Activated gamma-delta T cell (primary cell): Measurements from ENCODE around the gene EN2.

Experiments
- DNase-seq: peaks from one replicate; lab custom pipeline; 2025; lab: John Stamatoyannopoulos, UW

The EN2 gene

DNA sequence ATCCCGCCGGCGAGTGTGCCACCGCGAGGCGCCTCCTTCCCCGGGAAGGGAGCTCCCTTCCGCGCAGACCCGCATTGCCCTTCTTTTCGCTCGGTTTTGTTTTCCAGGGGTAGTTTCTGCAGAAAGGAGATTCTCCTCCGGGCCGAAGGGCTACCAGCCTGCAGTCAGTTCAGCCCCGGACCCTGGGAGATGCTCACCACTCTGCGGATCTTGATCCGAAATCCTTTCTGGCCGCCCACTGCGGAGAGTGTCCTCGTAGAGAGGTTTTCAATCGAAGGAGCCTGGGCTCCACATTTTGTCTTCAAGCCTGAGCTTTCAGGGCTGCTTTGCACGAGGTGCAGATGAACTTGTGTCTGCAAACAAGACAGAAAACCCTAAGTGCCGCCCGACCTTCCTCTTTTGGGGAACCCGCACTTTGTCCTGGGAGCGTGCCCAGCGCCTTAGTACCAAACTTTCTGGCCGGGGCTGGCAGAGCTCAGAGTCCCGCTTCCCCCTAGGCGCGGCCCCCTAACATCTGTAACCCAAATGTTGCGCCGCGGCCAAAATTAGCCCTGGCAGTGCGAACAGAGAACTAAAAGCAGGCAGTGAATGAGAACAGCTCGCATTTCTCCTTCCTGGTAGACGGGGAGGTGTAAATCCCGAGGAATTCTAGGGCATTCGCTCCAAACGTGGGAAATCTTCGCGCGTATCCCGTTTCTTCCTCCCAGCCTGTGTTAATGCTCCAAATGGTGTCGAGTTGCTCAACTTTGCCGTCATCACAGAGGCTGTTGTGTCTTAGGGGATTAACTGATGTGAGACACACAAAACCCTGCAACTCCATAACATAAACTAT is 6.7 kb upstream of the EN2 start:
- DNase-seq = no peak

DNA sequence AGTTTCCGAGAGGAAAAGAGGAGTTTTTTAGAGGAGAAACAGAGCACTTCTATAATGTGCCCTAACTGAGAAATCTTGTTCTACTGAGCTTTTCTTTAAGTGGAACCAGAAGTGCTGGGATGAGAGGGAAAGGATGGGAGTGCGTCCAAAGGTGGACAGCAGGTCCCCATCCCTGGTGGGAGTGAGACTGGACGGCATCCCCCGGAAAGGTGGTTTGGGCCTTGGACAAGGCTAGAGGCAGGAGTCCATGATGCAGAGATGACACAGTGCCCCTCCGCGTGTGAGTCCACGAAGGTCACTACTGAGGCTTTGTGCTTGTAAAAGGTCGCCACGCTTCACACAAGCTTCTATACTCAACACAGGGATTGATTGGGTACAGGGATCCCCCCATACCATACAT is 6.1 kb upstream of the EN2 start:
- no peak for DNase-seq

DNA sequence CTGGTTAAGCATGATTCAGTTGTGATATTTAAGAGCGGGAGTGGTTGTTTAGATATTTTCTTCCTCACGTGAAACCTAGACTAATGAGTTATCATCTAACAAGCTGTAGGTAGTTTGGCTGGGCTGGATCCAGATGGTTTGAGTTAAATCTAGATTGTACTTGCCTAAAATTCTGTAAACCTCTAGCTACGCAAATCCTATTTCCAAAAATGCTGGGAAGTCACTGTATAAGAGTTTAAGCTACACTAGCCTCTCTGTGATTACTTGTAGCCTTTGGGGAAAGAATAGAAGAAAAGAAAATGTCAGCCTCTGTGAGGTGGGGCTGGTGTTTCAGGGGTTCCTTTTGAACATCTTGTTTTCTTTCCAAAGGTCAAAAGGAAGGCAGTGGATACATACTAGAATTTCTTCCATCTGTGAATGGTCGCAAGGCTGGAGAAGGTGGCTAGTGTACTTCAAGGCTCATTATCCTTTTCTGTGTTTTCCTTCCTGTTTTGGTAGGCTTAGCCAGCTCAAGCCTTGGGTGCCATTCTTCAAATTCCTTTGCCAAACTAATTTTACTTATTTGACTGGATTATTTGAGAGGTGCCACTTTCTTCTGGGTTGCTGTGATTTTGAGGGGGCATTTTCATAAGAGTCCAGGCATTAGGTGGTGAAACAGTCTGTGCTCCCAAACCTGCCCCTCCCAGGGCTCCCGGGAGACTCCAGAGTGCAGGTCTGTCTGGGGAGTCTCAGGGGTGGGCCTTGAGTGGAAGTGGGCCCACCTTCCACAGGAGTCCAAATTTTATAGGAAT is 5.2 kb upstream of the EN2 start:
- no peak for DNase-seq

DNA sequence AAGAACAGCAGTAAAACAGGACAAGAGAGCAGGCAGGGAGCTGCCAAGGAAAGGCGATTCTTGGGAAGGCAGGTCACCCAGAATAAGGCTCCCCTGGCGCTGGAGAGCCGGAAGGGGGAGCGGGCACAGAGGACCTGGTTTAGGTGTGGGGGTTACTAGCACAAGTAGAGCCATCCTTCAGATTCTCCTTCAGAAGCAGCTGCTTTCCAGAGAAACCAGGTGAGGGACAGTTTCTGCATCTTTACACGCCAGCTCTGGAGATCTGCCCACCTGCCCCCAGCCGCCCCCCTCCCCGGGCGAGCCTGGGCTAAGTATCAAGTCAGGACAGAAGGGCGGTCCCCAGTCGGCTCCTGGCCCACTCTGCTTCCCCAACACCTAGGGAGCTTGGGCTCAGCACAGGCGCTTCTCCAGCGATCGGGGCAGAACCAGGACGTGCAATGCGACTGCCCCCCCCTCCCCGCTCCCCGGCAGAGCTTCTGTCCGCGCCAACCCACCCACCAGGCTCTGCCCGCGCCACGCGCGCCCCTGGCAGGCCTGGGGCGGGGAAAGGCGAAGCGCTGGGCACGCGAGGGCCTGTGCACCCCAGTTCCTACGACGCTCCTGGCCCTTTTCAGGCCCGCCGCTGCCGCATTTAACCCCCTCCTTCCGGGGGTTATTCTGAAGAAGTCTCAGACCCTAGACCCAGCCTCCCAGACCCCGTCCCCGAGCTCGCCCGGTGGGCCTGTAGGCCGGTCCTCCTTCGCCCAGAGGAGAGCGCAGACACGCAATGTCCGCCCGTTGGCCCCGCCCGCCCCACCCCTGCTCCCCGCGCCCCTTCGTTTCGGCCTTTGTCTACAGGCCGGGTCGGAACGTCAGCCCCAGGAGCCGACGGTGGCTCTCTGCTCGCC is 4.4 kb upstream of the EN2 start:
- DNase-seq = no peak

DNA sequence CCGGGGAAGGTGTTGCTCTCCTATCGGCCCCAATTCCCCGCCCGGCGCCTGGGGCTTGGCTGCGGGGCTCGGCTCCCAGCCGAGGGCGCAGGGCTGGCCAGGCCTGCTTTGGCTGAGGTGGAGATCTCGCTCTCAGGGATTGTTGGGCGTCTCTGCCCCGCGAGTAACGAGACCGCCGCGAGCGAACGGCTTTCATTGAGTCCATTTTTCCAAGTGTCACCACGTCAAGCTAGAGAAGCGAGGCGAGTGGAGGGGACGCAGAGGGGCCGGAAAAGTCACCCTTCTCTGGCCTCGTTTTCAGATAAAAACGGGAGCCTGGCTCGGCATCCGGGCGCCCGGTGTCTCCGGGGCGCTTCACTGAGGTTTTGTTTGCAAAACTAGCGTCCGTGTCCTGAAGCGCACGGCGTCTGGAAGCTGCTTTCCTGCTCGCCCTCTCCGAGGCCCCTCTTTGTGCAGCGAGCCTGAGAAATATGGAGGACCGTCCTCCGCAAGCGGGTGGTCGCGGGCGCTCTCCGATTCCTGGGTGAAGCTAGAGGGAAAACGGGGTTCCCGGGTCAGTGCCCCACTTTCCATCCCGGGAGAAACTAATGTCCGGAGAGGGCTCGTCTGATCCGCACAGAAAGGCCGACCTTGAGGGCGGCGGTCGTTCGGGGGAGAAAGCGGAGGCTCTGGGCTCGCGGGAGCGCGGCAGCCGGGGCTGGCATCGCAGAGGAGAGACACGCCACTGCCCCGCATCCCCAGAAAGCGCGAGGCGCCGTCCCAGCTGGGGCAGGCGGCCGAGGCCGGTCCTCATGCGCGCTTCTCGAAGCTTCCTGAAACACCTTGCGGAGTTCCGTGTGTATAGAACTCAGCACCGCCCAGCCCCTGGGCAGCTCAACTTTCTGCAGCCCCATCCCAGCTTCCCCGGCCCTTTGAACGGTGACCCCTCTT is 3.5 kb upstream of the EN2 start:
- DNase-seq = no peak

DNA sequence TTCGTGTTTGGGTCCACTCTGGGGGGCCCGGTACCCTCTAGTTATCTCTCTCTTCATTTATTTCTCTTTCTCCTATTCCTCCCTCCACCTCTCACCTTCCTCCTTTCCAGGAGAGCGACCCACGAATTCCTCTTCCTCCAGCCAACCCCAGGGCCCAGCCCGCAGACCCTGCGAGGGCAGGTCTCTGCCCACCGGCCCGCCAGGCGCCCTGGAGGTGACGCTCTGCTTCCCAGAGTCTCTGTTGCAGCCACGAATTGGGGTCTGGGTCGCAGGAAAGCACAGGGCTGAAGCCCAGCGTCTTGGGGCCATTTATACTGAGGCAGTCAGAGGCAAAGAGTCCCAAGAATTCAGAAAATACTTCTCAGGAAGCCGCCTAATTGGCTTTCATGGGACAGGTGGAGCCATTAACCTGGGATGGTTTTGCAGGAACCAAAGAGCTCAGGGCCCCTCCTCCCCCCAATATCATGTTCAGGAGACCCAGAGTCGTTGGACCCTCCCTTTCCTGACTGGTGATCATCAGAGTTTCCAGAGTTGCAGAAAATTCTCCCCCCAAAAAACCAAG is 2.7 kb upstream of the EN2 start:
- DNase-seq = no peak

DNA sequence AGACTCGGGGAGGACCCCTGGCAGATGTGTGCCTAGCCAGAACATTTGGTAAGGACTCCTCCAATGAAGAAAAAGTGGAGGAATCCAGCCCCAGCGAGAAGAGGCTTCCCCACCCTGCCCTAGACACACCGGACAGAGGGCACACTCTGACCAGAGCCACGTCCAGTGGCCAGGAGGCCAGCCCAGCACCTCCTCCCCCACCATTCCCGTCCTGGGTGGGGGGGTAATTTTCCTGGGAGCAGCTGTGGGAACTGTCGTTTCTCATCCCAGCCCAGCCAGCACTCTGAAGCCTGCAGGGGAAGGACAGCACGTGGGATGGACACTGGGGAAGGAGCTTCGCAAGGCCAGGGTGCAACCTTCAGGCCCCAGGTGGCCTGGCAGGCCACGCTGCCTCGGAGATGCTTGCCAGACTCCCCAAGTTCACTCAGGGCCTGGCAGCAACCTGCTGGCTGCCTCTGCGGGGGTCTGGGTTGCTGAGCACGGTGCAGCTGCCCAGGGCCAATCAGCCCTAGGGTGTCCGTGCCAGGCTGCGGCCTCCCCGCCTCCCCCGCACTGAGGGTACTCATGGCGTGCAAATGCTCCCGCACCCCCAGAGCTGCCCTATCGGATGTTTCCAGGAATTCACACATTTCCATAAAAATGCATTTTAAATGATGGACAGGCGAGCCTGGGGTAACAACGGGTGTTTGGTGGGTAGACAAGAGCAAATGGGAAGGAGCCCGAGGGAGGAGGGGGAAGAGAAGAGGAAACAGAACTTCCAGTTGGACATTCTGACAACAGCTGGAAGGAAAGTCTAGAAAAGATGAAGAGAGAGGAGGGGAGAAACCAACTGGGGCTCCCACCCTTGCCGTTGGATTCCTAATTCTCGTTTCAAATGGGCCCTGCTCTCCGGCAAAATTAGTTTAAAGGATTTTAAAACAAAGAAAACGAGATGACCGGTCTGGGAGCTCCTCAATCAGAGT is 1.9 kb upstream of the EN2 start:
- no peak for DNase-seq

DNA sequence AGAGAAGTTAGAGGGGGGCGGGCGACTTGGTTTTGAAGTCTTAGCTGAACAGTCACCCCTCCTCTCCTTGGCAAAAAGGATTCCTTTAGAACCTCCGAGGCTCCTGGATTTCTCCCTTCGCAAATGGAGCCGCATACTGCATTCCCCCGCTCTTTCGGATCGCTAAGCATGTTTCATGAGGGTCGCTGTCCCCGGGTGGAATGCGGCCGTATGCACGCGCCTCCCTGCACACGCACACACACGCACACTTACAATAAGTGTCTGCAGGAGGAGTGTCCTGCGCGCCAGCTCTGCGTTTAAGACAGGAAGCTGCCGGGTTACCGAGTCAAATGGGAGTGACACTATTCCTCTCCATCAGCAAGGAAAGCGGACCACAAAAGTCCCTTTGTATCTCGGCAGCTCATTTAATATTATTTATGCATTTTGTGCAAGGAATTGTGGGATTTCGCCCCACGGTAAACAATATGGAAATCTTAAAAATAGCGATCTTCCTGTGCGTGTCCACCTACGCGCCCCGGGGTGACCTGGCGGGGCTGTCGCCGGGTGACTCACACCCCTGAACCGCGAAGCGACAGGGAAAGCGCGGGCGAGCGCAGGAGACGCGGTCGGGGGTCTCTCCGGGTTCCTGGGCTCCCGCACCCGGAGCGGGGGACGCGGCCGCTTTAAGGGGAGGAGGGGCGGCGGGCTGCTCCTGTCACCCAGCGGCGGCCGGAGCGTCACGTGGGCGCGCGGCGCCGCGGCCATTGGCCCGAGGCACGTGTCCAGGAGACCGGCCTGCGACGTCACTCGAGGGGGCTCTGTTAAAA is 988 bp upstream of the EN2 start:
- no peak for DNase-seq

DNA sequence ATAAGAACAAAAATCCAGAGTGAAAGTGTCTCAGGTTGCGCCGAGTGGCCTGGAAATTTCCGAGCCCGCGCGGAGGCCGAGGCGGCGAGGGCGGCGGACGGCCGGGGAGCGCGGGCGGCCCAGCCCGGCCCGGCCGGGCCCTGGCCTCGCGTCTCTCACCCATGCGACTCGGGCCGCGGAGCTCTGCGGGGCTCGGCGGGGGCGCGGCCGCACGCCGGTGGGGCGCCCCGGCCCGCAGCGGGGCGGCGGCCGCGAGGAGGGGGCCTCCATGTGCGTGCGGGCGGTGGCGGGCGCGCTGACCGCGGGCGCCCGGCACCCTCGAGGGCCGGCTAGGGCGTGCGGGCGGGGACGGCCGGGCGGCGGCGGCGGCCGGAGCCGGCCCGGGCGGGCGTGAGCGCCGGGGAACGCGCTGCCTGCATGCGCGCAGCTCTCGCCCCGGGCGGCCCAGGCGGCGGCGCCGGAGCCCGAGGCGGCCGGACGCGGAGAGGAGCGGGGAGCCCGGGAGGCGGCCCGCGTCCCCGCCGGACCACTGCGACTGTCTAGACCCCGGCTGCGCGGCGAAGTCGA is 302 bp upstream of the EN2 start:
- DNase-seq = no peak

DNA sequence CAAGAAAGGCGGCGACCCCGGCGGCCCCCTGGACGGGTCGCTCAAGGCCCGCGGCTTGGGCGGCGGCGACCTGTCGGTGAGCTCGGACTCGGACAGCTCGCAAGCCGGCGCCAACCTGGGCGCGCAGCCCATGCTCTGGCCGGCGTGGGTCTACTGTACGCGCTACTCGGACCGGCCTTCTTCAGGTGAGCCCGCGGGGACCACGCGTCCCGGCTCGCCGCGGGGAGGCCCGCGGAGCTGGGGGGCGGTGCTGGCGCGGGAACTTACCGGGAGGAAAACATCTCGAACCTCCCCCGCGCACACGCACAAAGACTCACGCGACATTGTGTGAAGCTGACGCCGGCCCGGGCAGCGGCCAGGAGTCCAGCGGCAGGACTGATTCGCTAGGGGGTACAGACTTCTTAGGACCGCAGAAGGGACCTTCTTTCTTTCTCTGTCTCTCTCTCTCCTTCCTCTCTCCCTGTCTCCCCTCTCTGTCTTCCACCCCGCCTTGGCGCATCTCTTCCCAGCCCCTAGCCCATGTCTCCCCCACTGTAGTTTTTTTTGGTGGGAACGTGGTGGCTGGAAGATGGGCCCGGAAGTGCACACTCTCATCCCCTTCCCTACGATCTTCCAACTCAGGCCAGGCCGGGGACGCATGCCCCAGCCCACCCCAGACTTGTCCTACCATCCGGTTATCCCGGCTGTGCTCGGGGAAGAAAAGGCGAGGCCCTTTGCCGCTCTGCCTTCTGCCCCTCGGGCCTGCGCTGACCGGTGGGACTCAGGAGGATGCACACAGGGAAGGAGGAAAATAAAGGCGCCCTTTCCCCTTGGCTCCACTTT is 1.2 kb downstream of the EN2 start:
- DNase-seq = no peak

DNA sequence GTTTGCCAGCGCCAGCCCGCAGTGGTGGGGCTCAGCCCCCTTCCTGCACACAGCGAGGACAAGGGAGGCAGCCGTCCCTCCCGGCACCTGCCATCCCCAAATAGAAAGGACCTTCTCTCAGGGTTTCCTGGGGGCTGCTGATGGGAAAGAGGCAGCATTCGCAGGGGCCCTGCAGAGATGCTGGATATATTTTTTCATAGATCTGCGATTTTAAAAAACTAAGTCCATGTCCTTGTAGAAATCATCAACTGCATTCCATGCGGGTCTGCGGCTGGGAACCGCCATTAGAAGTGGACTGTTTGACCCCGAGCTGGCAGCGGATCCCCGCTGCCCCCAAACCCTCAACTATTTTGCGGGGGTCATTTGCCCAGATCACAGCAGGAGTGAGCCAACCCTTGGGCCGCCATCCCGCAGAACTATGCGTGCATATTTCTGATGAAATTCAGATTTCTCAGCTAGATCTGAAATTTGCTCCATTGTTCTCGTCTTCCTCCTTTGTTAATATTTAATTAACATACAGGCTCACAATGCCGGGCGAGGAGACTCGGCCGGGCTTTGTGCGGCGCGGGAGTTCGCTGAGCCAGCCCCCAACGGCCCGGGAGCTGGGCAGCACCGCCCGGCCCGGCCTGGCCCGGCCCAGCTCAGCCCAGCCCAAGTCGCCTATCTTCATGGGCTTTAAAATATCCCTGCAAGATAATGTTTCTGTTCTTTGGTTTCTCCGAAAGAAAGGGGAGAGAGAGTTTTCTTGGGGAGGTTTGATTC is 2.0 kb downstream of the EN2 start:
- no peak for DNase-seq

DNA sequence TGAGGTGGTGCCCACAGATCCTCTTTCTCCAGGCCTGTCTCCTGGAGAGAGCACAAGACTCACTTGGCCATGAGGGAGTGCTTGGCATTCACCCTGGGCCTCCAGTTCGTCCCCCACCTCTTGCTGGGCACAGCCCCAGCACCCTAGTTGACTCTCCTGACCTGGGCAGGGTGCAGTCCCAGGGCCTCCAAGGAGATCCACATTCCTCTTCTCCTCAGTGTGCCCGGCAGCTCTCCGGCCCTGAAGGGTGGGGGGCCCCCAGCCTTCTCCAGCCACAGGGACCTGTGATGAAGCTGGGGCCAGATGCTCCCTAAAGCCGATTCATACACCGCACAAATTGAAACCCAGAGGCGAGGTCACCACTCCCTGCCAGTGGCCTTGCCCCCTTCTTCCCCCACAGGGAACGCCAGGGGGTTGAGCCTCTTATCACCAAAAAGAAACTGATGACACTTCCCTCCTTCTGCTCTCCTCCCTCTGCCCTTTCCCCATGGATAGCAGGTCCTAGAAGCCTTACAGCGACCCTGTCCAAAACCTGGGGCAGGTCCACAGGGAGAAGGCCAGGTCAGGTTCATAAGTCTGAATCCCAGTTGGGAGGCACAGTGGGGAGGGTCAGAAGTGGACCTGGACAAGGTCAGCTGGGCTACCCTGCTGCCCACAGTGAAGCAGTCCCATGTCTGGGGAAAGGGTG is 3.1 kb downstream of the EN2 start:
- DNase-seq = no peak

DNA sequence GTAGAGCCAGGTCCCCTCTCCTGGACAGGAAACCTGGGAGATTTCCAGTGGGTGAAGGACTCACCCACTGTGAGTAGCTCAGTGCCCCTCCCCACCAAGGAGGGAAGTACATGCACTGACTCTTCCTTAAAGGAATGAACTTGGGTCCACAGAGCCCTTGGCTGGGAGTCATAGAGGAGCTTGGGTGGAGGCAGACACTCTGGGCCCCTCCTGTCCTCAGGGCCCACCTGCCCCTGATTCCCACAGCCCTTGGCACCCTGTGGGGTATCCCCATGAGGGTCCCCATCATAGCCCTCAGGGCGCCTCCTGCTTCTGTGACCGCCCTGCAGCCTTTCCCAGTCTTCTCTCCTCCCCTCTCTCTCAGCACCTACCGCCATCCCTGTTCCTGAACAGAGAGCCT is 3.7 kb downstream of the EN2 start:
- no peak for DNase-seq

DNA sequence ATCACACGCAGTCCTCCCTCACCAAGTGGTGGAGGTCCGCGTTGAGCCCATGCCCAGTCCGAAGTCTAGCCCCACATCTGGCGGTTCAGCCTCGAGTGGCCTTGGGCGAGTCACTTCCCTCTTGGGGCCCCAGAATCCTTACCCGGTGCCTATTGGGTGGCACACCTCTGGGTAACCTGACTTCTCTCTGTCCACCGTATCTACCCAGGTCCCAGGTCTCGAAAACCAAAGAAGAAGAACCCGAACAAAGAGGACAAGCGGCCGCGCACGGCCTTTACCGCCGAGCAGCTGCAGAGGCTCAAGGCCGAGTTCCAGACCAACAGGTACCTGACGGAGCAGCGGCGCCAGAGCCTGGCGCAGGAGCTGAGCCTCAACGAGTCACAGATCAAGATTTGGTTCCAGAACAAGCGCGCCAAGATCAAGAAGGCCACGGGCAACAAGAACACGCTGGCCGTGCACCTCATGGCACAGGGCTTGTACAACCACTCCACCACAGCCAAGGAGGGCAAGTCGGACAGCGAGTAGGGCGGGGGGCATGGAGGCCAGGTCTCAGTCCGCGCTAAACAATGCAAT is 4.3 kb downstream of the EN2 start:
- DNase-seq = no peak

DNA sequence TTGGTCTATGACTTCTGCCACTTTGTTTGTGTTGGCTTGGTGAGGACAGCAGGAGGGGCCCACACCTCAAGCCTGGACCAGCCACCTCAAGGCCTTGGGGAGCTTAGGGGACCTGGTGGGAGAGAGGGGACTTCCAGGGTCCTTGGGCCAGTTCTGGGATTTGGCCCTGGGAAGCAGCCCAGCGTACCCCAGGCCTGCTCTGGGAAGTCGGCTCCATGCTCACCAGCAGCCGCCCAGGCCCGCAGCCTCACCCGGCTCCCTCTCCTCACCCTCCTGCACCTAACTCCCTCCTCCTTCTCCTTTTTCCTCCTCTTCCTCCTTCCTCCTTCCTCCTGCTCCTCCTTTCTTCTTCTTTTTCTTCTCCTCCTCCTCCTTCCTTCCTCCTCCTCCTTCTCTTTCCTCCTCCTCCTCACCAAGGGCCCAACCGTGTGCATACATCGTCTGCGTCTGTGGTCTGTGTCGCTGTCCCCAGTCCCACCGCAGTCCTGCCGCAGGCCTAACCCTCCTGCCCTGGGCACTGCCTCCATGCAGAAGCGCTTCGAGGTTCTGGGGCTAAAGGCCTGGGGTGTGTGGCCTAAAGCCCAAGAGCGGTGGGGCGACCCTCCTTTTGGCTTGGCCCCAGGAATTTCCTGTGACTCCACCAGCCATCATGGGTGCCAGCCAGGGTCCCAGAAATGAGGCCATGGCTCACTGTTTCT is 5.3 kb downstream of the EN2 start:
- DNase-seq = no peak
